B cell (primary cell): Measurements from ENCODE around the gene WDR64. TPM values are rescaled to one million over a fixed set of nuclear protein-coding genes. Genes with fewer than 3 reads are reported as not detected.

ENCODE experiments used
- ATAC-seq: fragments of 200-7000 bp; cut with Tn5 transposase; one replicate; pipeline ENCODE4 v1.10.0; 2021; ENCODE audit warnings: low read depth, mild to moderate bottlenecking, moderate number of reproducible peaks, moderate library complexity
- CTCF ChIA-PET: fragments of 350-600 bp; sonication (Branson Sonifier 250); formaldehyde crosslinking; loops from one replicate; lab custom pipeline; 2021; ENCODE audit warnings: antibody characterized with exemption, inconsistent platforms; lab: Charles Lee
- POLR2A ChIA-PET: fragments of 350-600 bp; sonication (Branson Sonifier 250); formaldehyde crosslinking; loops from one replicate; lab custom pipeline; 2021; ENCODE audit warnings: antibody characterized with exemption; lab: Charles Lee
- DNase-seq: peaks from one replicate; pipeline ENCODE4 v3.0.0; 2013
- H2AFZ ChIP-seq: 2 replicates; pipeline ENCODE4 v1.6.1; 2012; ENCODE audit warnings: mild to moderate bottlenecking, low read depth, low read length; ENCODE audit not compliant: insufficient read depth, poor library complexity, severe bottlenecking
- H3K27ac ChIP-seq, 2 donors: 1 replicate in 1 of 2; 2 replicates in 1 of 2; pipeline ENCODE4 v1.5.1; 2012 to 2013; ENCODE audit warnings: low read length in 2 of 2, mild to moderate bottlenecking in 2 of 2, moderate library complexity in 1 of 2
- H3K27me3 ChIP-seq, 4 experiments: fragments of 200-600 bp in 1 of 4; sonication (generic) in 1 of 4; replicated peaks in 1 of 4; 1 replicate in 2 of 4; 2 replicates in 2 of 4; pipeline versions ENCODE4 v1.6.1 to v1.7.0; 2013 to 2016; ENCODE audit warnings: low read length in 3 of 4, mild to moderate bottlenecking in 2 of 4, mixed read lengths in 1 of 4, moderate library complexity in 1 of 4; ENCODE audit not compliant: insufficient read depth in 4 of 4, control insufficient read depth in 3 of 4; ENCODE audit errors: control extremely low read depth in 1 of 4
- H3K36me3 ChIP-seq, 2 experiments: replicated peaks in 1 of 2; 1 replicate in 1 of 2; 2 replicates in 1 of 2; pipeline versions ENCODE4 v1.6.1 to v1.7.1; 2013; ENCODE audit warnings: low read length in 1 of 2; ENCODE audit not compliant: insufficient read depth in 2 of 2, control insufficient read depth in 1 of 2; ENCODE audit errors: control extremely low read depth in 1 of 2, extremely low read depth in 1 of 2
- H3K4me1 ChIP-seq, 2 donors: fragments of 200-600 bp in 1 of 2; sonication (generic) in 1 of 2; 1 replicate in 1 of 2; 2 replicates in 1 of 2; pipeline versions ENCODE4 v1.5.1 to v1.6.1; 2013 to 2017; ENCODE audit warnings: low read length in 2 of 2; ENCODE audit not compliant: control insufficient read depth in 2 of 2, insufficient read depth in 2 of 2
- H3K4me2 ChIP-seq: replicated peaks from 2 replicates; pipeline ENCODE3; 2012; ENCODE audit warnings: mild to moderate bottlenecking, low read depth, low read length; ENCODE audit not compliant: poor library complexity, severe bottlenecking
- H3K4me3 ChIP-seq, 5 experiments: fragments of 200-600 bp in 1 of 5; sonication (generic) in 1 of 5; 1 replicate in 3 of 5; 2 replicates in 2 of 5; pipeline versions ENCODE4 v1.5.1 to v1.7.0; 2011 to 2016; ENCODE audit warnings: low read length in 4 of 5, mild to moderate bottlenecking in 4 of 5, low read depth in 2 of 5, control low read depth in 1 of 5, moderate library complexity in 1 of 5; ENCODE audit not compliant: insufficient read depth in 1 of 5; ENCODE audit errors: control extremely low read depth in 1 of 5, extremely low read depth in 1 of 5
- H3K79me2 ChIP-seq: fragments of 200-600 bp; sonication (generic); one replicate; pipeline ENCODE4 v1.6.0; 2016; ENCODE audit warnings: low read length; ENCODE audit not compliant: control insufficient read depth, insufficient read depth
- H3K9ac ChIP-seq: fragments of 200-600 bp; sonication (generic); 2 replicates; pipeline ENCODE4 v1.6.1; 2017; ENCODE audit warnings: mild to moderate bottlenecking, low read length, moderate library complexity
- H3K9me3 ChIP-seq, 3 donors: one replicate each; pipeline versions ENCODE4 v1.6.1 to v1.7.1; 2013; ENCODE audit warnings: low read length in 2 of 3; ENCODE audit not compliant: control insufficient read depth in 2 of 3, insufficient read depth in 1 of 3; ENCODE audit errors: control extremely low read depth in 1 of 3
- H4K20me1 ChIP-seq: 2 replicates; pipeline ENCODE4 v1.6.0; 2012; ENCODE audit warnings: mild to moderate bottlenecking, low read length; ENCODE audit not compliant: insufficient read depth, control insufficient read depth, poor library complexity, severe bottlenecking
- H3K27ac Mint-ChIP-seq: one replicate; pipeline ENCODE4 v1.8.0; 2021; ENCODE audit warnings: mixed read lengths
- H3K27me3 Mint-ChIP-seq: one replicate; pipeline ENCODE4 v1.8.0; 2021; ENCODE audit warnings: mixed read lengths
- H3K4me1 Mint-ChIP-seq: one replicate; pipeline ENCODE4 v1.8.0; 2021; ENCODE audit warnings: mixed read lengths
- H3K4me3 Mint-ChIP-seq: one replicate; pipeline ENCODE4 v1.8.0; 2021; ENCODE audit warnings: mixed read lengths
- H3K9me3 Mint-ChIP-seq: one replicate; pipeline ENCODE4 v1.8.0; 2022; ENCODE audit warnings: mixed read lengths; ENCODE audit not compliant: insufficient read depth
- EZH2 ChIP-seq: IDR thresholded peaks from 2 replicates; pipeline ENCODE4 v1.6.1; 2012; ENCODE audit warnings: borderline replicate concordance, low read depth, mild to moderate bottlenecking, moderate library complexity, low read length; ENCODE audit not compliant: insufficient read depth, poor library complexity, severe bottlenecking
- WGBS: methylation state at CpG from one replicate; pipeline ENCODE4 v1.1.5; 2013; ENCODE audit warnings: missing lambda C conversion rate; ENCODE audit not compliant: insufficient coverage; 5-methylcytosine and 5-hydroxymethylcytosine counted together
- intact Hi-C: fragments of 100-400 bp; cut with micrococcal nuclease; formaldehyde crosslinking; loops from one replicate; pipeline ENCODE4 v1.10.0; 2022
- polyA plus RNA-seq: library from polyadenylated mRNA; depleted of rRNA; stranded (reverse); fragments of >200 nt; gene quantifications from 2 replicates; pipeline ENCODE4 v1.2.3, GENCODE V29; 2012
- total RNA-seq, 2 donors: library from RNA; stranded (reverse); fragments of 120-200 nt in 1 of 2; gene quantifications; 1 replicate in 1 of 2; 2 replicates in 1 of 2; pipeline versions ENCODE4 v1.2.3 to v1.2.4, GENCODE V29; 2013 to 2022
- TF ChIP-seq, protein P1 (sequence below): fragments of 200-600 bp; IDR thresholded peaks from one replicate; pipeline ENCODE4 v1.8.0; 2022; ENCODE audit warnings: antibody characterized with exemption, mild to moderate bottlenecking

Gene WDR64
- total and polyA plus RNA-seq, 2 donors (not counting 1 experiment from before 2014, with no cell fraction given): 0.13 TPM; not detected in 1

DNA sequence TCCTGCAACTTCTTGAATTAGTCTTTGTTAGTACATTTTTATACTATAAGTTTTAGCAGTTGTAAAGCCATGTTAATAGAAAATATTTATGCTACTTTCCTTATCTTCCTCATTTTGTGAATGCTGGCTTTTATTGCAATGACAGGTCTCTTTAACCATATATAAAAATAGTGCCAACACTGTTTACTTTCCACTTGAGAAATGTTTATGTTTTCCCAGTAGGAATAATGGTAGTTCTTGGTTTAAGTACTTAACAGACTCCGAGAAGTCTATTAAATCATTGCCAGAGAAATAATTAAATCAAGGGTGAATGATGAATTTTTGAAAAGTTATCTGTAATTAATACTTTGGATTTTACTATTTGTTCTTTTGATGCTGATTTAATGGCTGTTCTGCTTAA lies 21.6 kb upstream of the WDR64 start:
- no peak overlapping the region for H3K4me3 Mint-ChIP-seq

DNA sequence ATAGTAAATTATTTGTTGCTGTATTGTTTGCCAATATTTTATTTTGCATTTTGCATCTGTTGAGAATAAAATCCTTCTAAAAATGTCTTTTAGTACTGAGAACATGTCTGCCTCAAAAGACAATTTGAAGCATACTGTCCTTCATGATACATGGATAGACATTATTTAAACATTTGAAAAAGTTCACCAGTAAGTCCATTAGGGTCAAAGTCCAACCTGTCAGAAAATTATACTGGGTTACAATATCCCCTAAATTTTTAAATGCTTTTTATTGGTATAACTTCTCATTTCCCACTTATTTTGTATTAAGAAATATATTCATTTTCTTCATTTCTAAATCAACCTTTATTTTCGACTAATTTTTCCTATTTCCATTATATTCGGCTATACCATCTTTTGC lies 21.2 kb upstream of the WDR64 start:
- WGBS: no CpG with 5 or more reads among the region's 2 CpGs
- no peak for DNase-seq
- POLR2A ChIA-PET: no interaction called here
- H3K9me3 ChIP-seq: no peaks in the 10 kb centered on the region
- H3K9ac ChIP-seq: no peak overlapping the region
- no peak overlapping the region for H3K27ac ChIP-seq
- peaks cover 62% of the 10 kb centered on the region for H3K4me1 Mint-ChIP-seq
- no peak for TF ChIP-seq EZH2
- TF ChIP-seq, protein P1, sequence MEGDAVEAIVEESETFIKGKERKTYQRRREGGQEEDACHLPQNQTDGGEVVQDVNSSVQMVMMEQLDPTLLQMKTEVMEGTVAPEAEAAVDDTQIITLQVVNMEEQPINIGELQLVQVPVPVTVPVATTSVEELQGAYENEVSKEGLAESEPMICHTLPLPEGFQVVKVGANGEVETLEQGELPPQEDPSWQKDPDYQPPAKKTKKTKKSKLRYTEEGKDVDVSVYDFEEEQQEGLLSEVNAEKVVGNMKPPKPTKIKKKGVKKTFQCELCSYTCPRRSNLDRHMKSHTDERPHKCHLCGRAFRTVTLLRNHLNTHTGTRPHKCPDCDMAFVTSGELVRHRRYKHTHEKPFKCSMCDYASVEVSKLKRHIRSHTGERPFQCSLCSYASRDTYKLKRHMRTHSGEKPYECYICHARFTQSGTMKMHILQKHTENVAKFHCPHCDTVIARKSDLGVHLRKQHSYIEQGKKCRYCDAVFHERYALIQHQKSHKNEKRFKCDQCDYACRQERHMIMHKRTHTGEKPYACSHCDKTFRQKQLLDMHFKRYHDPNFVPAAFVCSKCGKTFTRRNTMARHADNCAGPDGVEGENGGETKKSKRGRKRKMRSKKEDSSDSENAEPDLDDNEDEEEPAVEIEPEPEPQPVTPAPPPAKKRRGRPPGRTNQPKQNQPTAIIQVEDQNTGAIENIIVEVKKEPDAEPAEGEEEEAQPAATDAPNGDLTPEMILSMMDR: no peak
- H3K4me3 Mint-ChIP-seq: no peak overlapping the region
- H2AFZ ChIP-seq: no peak overlapping the region
- H3K36me3 ChIP-seq: peaks cover 0 to 7% of the 10 kb centered on the region in 2 experiments
- ATAC-seq: no peak
- H4K20me1 ChIP-seq: no peaks in the 10 kb centered on the region
- no peaks in the 10 kb centered on the region for H3K27me3 Mint-ChIP-seq
- H3K4me1 ChIP-seq: peaks cover 22 to 35% of the 10 kb centered on the region in 2 donors
- H3K79me2 ChIP-seq: peaks cover 67% of the 10 kb centered on the region
- CTCF ChIA-PET: no interaction called here
- no peak overlapping the region for H3K4me3 ChIP-seq
- intact Hi-C loops: no loop called here
- no peak overlapping the region for H3K4me2 ChIP-seq
- no peaks in the 10 kb centered on the region for H3K9me3 Mint-ChIP-seq
- no peaks in the 10 kb centered on the region for H3K27me3 ChIP-seq
- no peak overlapping the region for H3K27ac Mint-ChIP-seq

More for the DNA sequence above, 21.6 kb upstream of the WDR64 start:
- POLR2A ChIA-PET: no interaction called here
- H3K4me1 Mint-ChIP-seq: peaks cover 57% of the 10 kb centered on the region
- Histone ChIP-seq H3K4me2 (no peak overlapping the region), H3K27ac (no peak overlapping the region), H4K20me1 (no peaks in the 10 kb centered on the region), H3K9ac (no peak overlapping the region), H3K36me3 (peaks cover 0 to 10% of the 10 kb centered on the region in 2 experiments), H3K9me3 (no peaks in the 10 kb centered on the region), H2AFZ (no peak overlapping the region), H3K79me2 (peaks cover 63% of the 10 kb centered on the region), H3K4me1 (peaks cover 19 to 31% of the 10 kb centered on the region in 2 donors), H3K4me3 (no peak overlapping the region), H3K27me3 (no peaks in the 10 kb centered on the region)
- CTCF ChIA-PET: interaction anchor here (1.1 to 2.1 kb wide), 2 partner anchors 13 to 20 kb away, joined by 4 to 14 read pairs; no protein-coding TSS in a partner anchor
- DNase-seq: no peak
- ATAC-seq: no peak
- no peaks in the 10 kb centered on the region for H3K27me3 Mint-ChIP-seq
- H3K27ac Mint-ChIP-seq: peak overlapping the region; percentile 46
- WGBS: no CpG with 5 or more reads among the region's 1 CpG
- intact Hi-C loops: no loop called here
- TF ChIP-seq, protein P1: no peak
- TF ChIP-seq EZH2: no peak
- H3K9me3 Mint-ChIP-seq: no peaks in the 10 kb centered on the region
